Astrocyte (in vitro differentiated cells and primary cell): Measurements from ENCODE around the gene BABAM1. TPM values are rescaled to one million over a fixed set of nuclear protein-coding genes. Genes with fewer than 3 reads are reported as not detected.

ENCODE experiments used
- DNase-seq: peaks from one replicate; pipeline ENCODE4 v3.0.0-alpha.2; 2010; ENCODE audit warnings: low read depth
- FAIRE-seq: peaks from 2 replicates; lab custom pipeline; 2011; peaks lifted over from hg19 to GRCh38; lab: Jason Lieb, UNC
- H2AFZ ChIP-seq: 2 replicates; pipeline ENCODE4 v1.6.0; 2012; ENCODE audit warnings: low read depth, low read length, inconsistent platforms
- H3K27ac ChIP-seq: 2 replicates; pipeline ENCODE4 v1.5.1; 2011; ENCODE audit warnings: low read depth, low read length, inconsistent platforms
- H3K27me3 ChIP-seq: 2 replicates; pipeline ENCODE4 v1.6.0; 2011; ENCODE audit warnings: low read length, inconsistent platforms; ENCODE audit not compliant: insufficient read depth
- H3K36me3 ChIP-seq: 2 replicates; pipeline ENCODE4 v1.5.1; 2011; ENCODE audit warnings: low read length, inconsistent platforms; ENCODE audit not compliant: insufficient read depth
- H3K4me1 ChIP-seq: 2 replicates; pipeline ENCODE4 v1.5.1; 2011; ENCODE audit warnings: low read length, inconsistent platforms; ENCODE audit not compliant: insufficient read depth
- H3K4me2 ChIP-seq: 2 replicates; pipeline ENCODE4 v1.6.0; 2012; ENCODE audit warnings: low read length, inconsistent platforms
- H3K4me3 ChIP-seq: 2 replicates; pipeline ENCODE4 v1.5.1; 2011; ENCODE audit warnings: low read depth, mild to moderate bottlenecking, low read length, inconsistent platforms; ENCODE audit not compliant: insufficient read depth
- H3K79me2 ChIP-seq: 2 replicates; pipeline ENCODE4 v1.6.0; 2012; ENCODE audit warnings: mild to moderate bottlenecking, low read length, inconsistent platforms; ENCODE audit not compliant: insufficient read depth
- H3K9ac ChIP-seq: 2 replicates; pipeline ENCODE4 v1.6.0; 2012; ENCODE audit warnings: mild to moderate bottlenecking, low read length, inconsistent platforms
- H3K9me3 ChIP-seq: 2 replicates; pipeline ENCODE4 v1.5.1; 2012; ENCODE audit warnings: low read depth, mild to moderate bottlenecking, low read length, inconsistent platforms; ENCODE audit not compliant: insufficient read depth
- H4K20me1 ChIP-seq: 2 replicates; pipeline ENCODE4 v1.6.0; 2012; ENCODE audit warnings: low read length, inconsistent platforms; ENCODE audit not compliant: insufficient read depth
- H3K27ac Mint-ChIP-seq: one replicate; pipeline ENCODE4 v1.8.0; 2021; ENCODE audit warnings: mild to moderate bottlenecking, mixed read lengths; ENCODE audit not compliant: unreplicated experiment
- H3K27me3 Mint-ChIP-seq: one replicate; pipeline ENCODE4 v1.8.0; 2021; ENCODE audit warnings: low read depth, mixed read lengths; ENCODE audit not compliant: unreplicated experiment
- H3K36me3 Mint-ChIP-seq: one replicate; pipeline ENCODE4 v1.8.0; 2021; ENCODE audit warnings: low read depth, mixed read lengths; ENCODE audit not compliant: unreplicated experiment
- H3K4me1 Mint-ChIP-seq: one replicate; pipeline ENCODE4 v1.8.0; 2021; ENCODE audit warnings: low read depth, mixed read lengths; ENCODE audit not compliant: unreplicated experiment
- H3K4me3 Mint-ChIP-seq: one replicate; pipeline ENCODE4 v1.8.0; 2021; ENCODE audit warnings: mild to moderate bottlenecking, moderate library complexity, mixed read lengths; ENCODE audit not compliant: unreplicated experiment
- H3K9me3 Mint-ChIP-seq: one replicate; pipeline ENCODE4 v1.8.0; 2021; ENCODE audit warnings: mild to moderate bottlenecking, mixed read lengths; ENCODE audit not compliant: unreplicated experiment
- EZH2 ChIP-seq: IDR thresholded peaks from 2 replicates; pipeline ENCODE4 v1.6.1; 2012; ENCODE audit warnings: mild to moderate bottlenecking, low read length, inconsistent platforms; ENCODE audit not compliant: insufficient read depth
- total RNA-seq: library from RNA; stranded (reverse); gene quantifications from 2 replicates; pipeline ENCODE4 v1.2.1, GENCODE V29; 2021
- TF ChIP-seq, protein P1 (sequence below): IDR thresholded peaks from 2 replicates; pipeline ENCODE4 v1.5.1; 2011; ENCODE audit warnings: low read depth, mild to moderate bottlenecking, inconsistent platforms, low read length, moderate library complexity; ENCODE audit not compliant: insufficient read depth

BABAM1 gene
- total RNA-seq, 1 donor from 2014 or later = 112 TPM

DNA sequence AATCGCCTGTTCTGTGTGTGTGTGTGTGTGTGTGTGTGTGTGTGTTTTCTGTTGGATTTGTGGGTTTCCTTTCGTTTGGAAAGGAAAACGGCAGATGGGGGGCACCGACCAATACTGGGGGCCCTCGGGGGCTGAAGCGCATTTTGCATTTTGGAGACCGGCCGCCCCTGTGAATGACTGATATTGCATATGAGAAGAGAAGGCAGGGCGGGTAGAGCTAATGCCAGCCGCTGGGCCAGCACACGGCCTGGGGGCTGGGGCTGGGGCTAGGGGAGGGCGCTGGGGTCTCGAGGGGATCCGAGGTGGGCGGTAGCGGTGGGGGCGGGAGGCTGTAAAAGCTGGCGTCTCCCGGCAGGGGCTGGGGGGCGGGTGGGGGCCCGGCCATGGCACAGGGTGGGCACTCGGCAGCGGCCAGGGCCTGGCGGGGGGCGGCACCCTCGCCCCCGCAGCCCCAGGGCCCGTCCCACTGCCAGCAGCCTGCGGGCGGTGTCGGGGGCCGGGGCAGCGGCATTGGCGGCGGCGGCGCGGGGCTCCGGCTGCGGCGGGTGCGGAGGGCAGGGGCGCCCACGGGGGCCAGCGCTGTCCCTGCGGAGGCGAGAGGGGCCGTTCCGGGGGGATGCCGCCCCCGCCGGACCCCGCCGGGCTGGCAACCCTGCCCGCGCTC lies 56.2 kb downstream of the BABAM1 start:
- Histone ChIP-seq H3K27ac (no peak overlapping the region), H3K27me3 (no peaks in the 10 kb centered on the region), H3K79me2 (no peaks in the 10 kb centered on the region), H2AFZ (no peak overlapping the region), H4K20me1 (peaks cover 11% of the 10 kb centered on the region), H3K4me3 (no peak overlapping the region), H3K4me2 (peak overlapping the region; percentile 26), H3K36me3 (no peaks in the 10 kb centered on the region), H3K9me3 (no peaks in the 10 kb centered on the region), H3K9ac (no peak overlapping the region), H3K4me1 (peaks cover 3% of the 10 kb centered on the region)
- peaks cover 6% of the 10 kb centered on the region for H3K4me1 Mint-ChIP-seq
- H3K27ac Mint-ChIP-seq = peak overlapping the region; percentile 7
- H3K27me3 Mint-ChIP-seq = peaks cover 2% of the 10 kb centered on the region
- DNase-seq (no peak), FAIRE-seq (no peak)
- peaks cover 10% of the 10 kb centered on the region for H3K36me3 Mint-ChIP-seq
- no peak for TF ChIP-seq EZH2
- TF ChIP-seq, protein P1, sequence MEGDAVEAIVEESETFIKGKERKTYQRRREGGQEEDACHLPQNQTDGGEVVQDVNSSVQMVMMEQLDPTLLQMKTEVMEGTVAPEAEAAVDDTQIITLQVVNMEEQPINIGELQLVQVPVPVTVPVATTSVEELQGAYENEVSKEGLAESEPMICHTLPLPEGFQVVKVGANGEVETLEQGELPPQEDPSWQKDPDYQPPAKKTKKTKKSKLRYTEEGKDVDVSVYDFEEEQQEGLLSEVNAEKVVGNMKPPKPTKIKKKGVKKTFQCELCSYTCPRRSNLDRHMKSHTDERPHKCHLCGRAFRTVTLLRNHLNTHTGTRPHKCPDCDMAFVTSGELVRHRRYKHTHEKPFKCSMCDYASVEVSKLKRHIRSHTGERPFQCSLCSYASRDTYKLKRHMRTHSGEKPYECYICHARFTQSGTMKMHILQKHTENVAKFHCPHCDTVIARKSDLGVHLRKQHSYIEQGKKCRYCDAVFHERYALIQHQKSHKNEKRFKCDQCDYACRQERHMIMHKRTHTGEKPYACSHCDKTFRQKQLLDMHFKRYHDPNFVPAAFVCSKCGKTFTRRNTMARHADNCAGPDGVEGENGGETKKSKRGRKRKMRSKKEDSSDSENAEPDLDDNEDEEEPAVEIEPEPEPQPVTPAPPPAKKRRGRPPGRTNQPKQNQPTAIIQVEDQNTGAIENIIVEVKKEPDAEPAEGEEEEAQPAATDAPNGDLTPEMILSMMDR = no peak
- H3K4me3 Mint-ChIP-seq = no peak overlapping the region
- H3K9me3 Mint-ChIP-seq = no peaks in the 10 kb centered on the region

DNA sequence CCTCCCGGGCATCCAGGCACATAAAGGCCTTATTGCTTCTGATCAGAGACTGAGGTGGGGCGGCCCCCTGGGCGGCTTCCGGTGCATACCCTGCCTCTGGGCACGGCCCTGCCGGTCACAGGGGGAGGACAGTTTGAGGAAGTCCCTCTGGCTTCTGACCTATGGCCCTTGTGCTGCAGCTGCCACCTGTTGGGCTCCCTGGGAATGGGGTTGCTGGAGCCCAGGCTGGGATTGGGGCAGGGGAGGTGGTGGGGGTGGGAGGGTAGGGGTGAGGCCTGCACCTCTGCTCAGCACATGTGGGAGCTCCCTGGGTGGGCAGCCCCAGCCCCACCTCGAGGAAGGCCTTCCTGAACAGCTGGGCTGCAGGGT lies 56.7 kb downstream of the BABAM1 start:
- no peak overlapping the region for H3K27ac ChIP-seq
- FAIRE-seq (no peak), DNase-seq (no peak)
- H3K4me2 ChIP-seq = peak overlapping the region; percentile 26
- no peak overlapping the region for H3K4me3 ChIP-seq
- peaks cover 10% of the 10 kb centered on the region for H3K36me3 Mint-ChIP-seq
- peaks cover 11% of the 10 kb centered on the region for H4K20me1 ChIP-seq
- H3K27me3 ChIP-seq = no peaks in the 10 kb centered on the region
- H3K27ac Mint-ChIP-seq = no peak overlapping the region
- H3K4me3 Mint-ChIP-seq = no peak overlapping the region
- H3K36me3 ChIP-seq = no peaks in the 10 kb centered on the region
- no peaks in the 10 kb centered on the region for H3K9me3 ChIP-seq
- H3K9ac ChIP-seq = no peak overlapping the region
- no peaks in the 10 kb centered on the region for H3K9me3 Mint-ChIP-seq
- TF ChIP-seq, protein P1 = no peak
- TF ChIP-seq EZH2 = no peak
- peaks cover 6% of the 10 kb centered on the region for H3K4me1 Mint-ChIP-seq
- H2AFZ ChIP-seq = no peak overlapping the region
- peaks cover 3% of the 10 kb centered on the region for H3K4me1 ChIP-seq
- peaks cover 2% of the 10 kb centered on the region for H3K27me3 Mint-ChIP-seq
- no peaks in the 10 kb centered on the region for H3K79me2 ChIP-seq
